ENCODE data around the gene OR1F1.
"Not testable (repeated sequence)": the region's sequence is repeated elsewhere in the genome, so short reads cannot be mapped to it uniquely, and the experiment has no call there.

OR1F1 gene

GRCh38 chr16:3198334-3199072, 10.5 kb downstream of the OR1F1 start:
- DNase-seq (ENCODE audit: low read depth), result no peak

GRCh38 chr16:3202903-3203539, 15.0 kb downstream of the OR1F1 start:
- DNase-seq (ENCODE audit: low read depth), result no peak

- DNase-seq (ENCODE audit: low read depth), result not testable (repeated sequence)
These were observed 17.9 kb downstream of the OR1F1 start for GRCh38 chr16:3205939-3206338.

- DNase-seq (ENCODE audit: low read depth), result no peak
These were observed 19.3 kb downstream of the OR1F1 start for GRCh38 chr16:3207086-3207953.

GRCh38 chr16:3212006-3212405, 24.0 kb downstream of the OR1F1 start:
- no peak for DNase-seq (ENCODE audit: low read depth)

- DNase-seq (ENCODE audit: low read depth), result no peak
These were observed 24.6 kb downstream of the OR1F1 start for GRCh38 chr16:3212567-3212966.

GRCh38 chr16:3214904-3215600, 27.0 kb downstream of the OR1F1 start:
- peak; percentile 10 for DNase-seq (ENCODE audit: low read depth)

- no peak for DNase-seq (ENCODE audit: low read depth)
These were observed 27.7 kb downstream of the OR1F1 start for GRCh38 chr16:3215601-3216262.

GRCh38 chr16:3216263-3216640, 28.2 kb downstream of the OR1F1 start:
- DNase-seq (ENCODE audit: low read depth), result no peak

GRCh38 chr16:3220839-3221238, 32.8 kb downstream of the OR1F1 start:
- no peak for DNase-seq (ENCODE audit: low read depth)

- DNase-seq (ENCODE audit: low read depth), result peak; percentile 9
These were observed 36.0 kb downstream of the OR1F1 start for GRCh38 chr16:3223913-3224515.

GRCh38 chr16:3234543-3234856, 46.5 kb downstream of the OR1F1 start:
- DNase-seq (ENCODE audit: low read depth), result no peak

- peak; percentile 92 for DNase-seq (ENCODE audit: low read depth)
These were observed 47.0 kb downstream of the OR1F1 start, which contains the start of gene ZNF200 for GRCh38 chr16:3234857-3235561. Gene ZNF200, minus strand, starts transcription at chr16:3235158. Its CDS starts 1,403 bp downstream, at chr16:3233755.

- DNase-seq (ENCODE audit: low read depth), result peak; percentile 9
These were observed 48.1 kb downstream of the OR1F1 start for GRCh38 chr16:3235856-3236669.

GRCh38 chr16:3241761-3242160, 53.8 kb downstream of the OR1F1 start:
- no peak for DNase-seq (ENCODE audit: low read depth)

- no peak for DNase-seq (ENCODE audit: low read depth)
These were observed 54.7 kb downstream of the OR1F1 start for GRCh38 chr16:3242709-3243108.

- peak; percentile 25 for DNase-seq (ENCODE audit: low read depth)
These were observed 55.9 kb downstream of the OR1F1 start for GRCh38 chr16:3243882-3244281.

- no peak for DNase-seq (ENCODE audit: low read depth)
These were observed 58.0 kb downstream of the OR1F1 start for GRCh38 chr16:3246002-3246401.

GRCh38 chr16:3246876-3247275, 58.9 kb downstream of the OR1F1 start:
- DNase-seq (ENCODE audit: low read depth), result no peak

- no peak for DNase-seq (ENCODE audit: low read depth)
These were observed 60.6 kb downstream of the OR1F1 start for GRCh38 chr16:3248596-3248995.
